Mesenteric fat pad (tissue), 1 donor: Measurements from ENCODE around the gene WDR36. TPM values are rescaled to one million over a fixed set of nuclear protein-coding genes. Genes with fewer than 3 reads are reported as not detected.

ENCODE experiments used
- DNase-seq: peaks from one replicate; pipeline ENCODE4 v3.0.0-alpha.2; 2020; ENCODE audit warnings: low spot score
- total RNA-seq: library from RNA; stranded (reverse); fragmentation: NEBNext Ultra II Directional; extraction: Animal tissue kit (Norgen Biotek cat#: 25700); gene quantifications from one replicate; pipeline ENCODE4 v1.2.1, GENCODE V29; 2021
- donor health status: DM: yes; HTN: yes; CAD: no.

Gene WDR36
- total RNA-seq, 1 donor from 2014 or later, result 30.4 TPM

GRCh38 chr5:111099058-111099778 is 7.1 kb downstream of the WDR36 start:
- no peak for DNase-seq

- DNase-seq, result no peak
Observed at GRCh38 chr5:111106320-111106948, 14.3 kb downstream of the WDR36 start.

GRCh38 chr5:111107371-111107770 is 15.2 kb downstream of the WDR36 start:
- no peak for DNase-seq

- DNase-seq, result no peak
Observed at GRCh38 chr5:111111956-111112355, 19.8 kb downstream of the WDR36 start.

GRCh38 chr5:111113678-111114077 is 21.5 kb downstream of the WDR36 start:
- DNase-seq, result no peak

DNA sequence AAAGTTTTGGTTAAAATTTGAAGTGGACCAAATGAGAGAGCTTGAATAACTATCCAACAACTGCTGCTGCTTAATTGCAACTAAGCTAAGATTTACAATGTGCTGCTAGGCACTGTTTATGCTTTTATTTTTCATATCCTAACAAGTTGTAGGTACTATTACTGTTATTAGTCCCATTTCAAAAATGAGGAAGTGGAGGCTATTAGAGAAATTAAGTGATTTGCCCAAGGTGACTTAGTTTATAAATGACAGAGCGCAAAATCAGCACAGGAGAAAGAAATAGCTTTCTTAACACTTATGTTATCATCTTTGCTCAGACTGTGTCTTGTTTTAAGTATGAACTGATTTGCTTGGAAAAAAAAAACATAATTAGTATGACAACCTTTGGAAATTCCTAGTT is 23.1 kb downstream of the WDR36 start:
- no peak for DNase-seq

DNA sequence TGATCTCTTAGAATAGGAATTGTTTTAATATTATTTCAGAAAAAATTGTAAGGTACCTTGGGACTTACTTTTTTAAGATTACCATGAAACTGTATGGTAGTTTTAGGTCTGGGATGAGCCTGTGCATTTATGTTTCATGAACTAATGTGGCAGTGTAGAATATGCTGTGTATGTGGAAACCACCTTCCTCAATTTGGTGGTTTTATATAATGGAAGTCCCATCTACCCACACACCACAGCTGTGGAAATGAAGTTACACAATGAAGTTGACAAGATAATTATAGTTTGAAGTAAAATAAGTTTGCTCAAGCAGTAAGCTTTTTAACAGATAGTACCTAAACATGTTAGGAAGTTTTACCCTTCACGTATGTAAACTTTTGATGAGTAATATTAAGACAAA is 24.4 kb downstream of the WDR36 start:
- no peak for DNase-seq

- no peak for DNase-seq
Observed at GRCh38 chr5:111117136-111117535, 25.0 kb downstream of the WDR36 start.

- no peak for DNase-seq
Observed at GRCh38 chr5:111119221-111119620, 27.1 kb downstream of the WDR36 start.

- no peak for DNase-seq
Observed at GRCh38 chr5:111119856-111120255, 27.7 kb downstream of the WDR36 start.

DNA sequence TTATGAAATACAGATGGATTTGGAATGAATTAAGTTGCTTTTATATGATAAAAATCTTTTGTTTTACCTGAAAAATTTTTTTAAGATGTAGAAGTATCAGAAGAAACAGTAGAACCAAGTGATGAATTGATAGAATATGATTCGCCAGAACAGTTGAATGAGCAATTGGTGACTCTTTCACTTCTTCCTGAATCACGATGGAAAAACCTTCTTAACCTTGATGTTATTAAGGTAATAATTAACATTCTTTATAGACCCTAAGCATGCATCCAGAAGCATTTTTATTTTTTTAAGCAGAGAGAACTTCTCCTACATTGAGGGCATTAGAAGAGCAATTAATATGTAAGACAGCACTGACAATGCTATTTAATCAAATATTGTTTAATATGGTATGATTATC is 28.8 kb downstream of the WDR36 start:
- no peak for DNase-seq

- no peak for DNase-seq
Observed at GRCh38 chr5:111121926-111122325, 29.8 kb downstream of the WDR36 start.

- DNase-seq, result no peak
Observed at GRCh38 chr5:111122398-111122797, 30.2 kb downstream of the WDR36 start.

GRCh38 chr5:111124793-111125192 is 32.6 kb downstream of the WDR36 start:
- DNase-seq, result no peak

DNA sequence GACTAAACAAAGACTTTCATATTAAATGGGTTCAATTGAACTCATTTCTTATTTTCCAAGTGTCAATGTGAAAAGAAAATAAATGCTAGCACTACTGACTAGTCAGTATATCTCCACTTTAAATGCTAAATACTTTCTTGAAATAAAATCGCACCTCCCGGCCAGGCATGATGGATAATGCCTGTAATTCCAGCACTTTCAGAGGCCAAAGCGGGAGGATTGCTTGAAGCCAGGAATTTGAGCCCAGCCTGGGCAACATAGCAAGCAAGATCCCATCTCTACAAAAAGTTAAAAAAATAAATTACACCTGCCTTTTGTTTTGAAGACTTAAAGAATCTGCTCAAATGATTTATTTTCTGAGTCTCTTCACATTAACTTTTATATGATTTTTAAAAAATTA is 34.7 kb downstream of the WDR36 start:
- DNase-seq, result no peak

DNA sequence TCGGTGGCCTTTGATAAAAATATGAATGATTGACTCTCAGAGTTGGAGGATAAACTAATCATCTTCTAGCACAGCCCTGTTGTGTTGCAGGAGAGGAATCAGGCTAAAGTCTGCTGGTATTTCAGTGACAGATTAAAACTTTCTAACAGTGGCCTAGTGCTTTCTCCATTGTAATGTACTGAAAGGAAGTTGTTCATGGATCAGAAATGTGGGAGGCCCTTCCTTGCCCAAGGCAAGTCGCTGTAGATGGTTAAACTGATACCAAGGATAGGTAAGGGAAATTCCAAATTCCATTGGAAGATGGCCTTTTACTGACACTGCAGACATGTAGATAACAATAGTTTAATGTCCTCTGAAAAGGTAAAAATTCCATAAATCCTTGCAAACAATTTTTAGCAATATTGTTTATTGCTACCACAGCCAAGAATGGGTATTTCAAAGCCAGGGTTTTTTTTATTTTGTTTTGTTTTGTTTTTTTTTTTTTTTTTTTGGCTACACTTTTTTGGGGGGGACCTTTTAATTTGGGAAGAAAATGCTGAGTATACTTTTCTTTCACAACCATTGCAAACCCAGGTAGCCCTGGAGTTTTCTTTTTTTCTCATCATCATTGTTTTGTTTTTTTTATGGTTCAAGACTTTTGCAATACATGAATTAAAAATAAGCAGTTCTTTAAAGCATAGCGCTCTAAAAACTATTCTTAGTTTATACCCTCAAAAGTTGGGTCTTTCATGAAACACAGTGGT is 35.5 kb downstream of the WDR36 start:
- no peak for DNase-seq

- DNase-seq, result no peak
Observed at GRCh38 chr5:111129938-111130337, 37.8 kb downstream of the WDR36 start.

GRCh38 chr5:111131356-111131755 is 39.2 kb downstream of the WDR36 start:
- no peak for DNase-seq

GRCh38 chr5:111132076-111132475 is 39.9 kb downstream of the WDR36 start:
- no peak for DNase-seq

DNA sequence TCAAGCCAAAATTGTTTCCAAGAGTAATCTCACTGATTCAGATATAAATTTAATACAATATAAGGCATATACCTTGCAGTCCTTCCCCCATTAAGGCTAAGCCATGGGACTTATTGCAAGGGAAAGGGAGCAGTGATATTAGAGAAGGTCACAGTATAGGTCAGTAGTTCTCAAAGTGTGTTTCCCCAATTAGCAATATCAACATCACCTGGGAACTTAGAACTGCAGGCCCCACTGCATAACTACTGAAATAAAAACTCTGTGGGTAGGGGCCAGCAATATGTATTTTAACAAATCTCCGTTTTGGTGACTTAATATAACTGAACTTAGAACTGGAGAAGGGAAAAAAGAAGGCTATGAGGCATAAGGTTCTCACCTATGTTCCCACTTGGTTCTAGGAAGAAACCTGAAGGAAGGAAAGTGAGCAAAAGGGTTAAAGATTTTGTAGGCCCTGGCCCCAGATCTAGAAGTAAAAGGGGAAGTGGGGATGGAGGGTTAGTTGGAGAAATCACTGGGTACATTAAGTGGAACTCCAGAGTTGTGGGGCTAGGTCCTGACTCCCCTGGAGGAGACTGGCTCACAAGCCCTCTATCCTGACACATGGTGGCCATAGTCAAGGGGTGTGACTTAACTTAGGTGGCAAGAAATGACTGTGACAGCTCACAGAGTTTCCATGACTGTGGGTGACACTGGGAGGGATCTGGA is 40.7 kb downstream of the WDR36 start:
- DNase-seq, result no peak

DNA sequence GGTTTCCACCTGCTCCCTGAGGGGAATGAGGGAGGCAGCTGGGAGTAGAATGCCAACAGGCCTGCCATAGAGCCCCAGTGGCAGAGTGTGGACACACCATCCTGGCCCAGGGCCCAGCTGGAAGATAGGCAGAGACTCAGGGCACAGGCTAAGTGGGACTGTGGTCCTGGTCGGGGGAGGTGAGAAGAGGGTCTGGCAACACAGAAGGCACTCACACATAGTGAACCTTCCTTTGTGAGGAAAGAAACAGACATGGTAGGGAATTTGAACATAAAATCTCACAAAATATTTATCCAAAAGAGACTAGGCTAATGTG is 41.2 kb downstream of the WDR36 start:
- DNase-seq, result no peak

DNA sequence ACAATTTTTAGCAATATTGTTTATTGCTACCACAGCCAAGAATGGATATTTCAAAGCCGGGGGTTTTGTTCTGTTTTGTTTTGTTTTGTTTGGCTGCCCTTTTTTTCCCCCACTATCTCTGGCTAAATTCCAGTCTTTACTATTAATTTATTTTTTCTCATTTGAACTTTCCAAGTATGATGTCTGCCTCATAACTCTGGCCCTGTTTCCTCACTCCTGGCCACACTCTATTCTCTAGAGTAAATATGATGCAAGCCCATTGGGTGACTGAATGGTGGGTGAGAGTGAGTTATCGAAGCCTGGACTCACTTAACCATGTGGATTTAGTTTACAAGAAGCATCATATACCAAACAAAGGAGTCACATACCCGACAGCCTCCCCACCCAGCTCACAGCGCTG is 41.9 kb downstream of the WDR36 start:
- DNase-seq, result no peak
